OCI-LY7 (cell line): ENCODE results near the gene HOXB5. TPM values are rescaled to one million over a fixed set of nuclear protein-coding genes. Genes with fewer than 3 reads are reported as not detected.

ENCODE experiments used
- BruUV-seq: library from RNA; stranded (reverse); fragments of 400-500 nt; replicated peaks from 2 replicates; lab custom pipeline; 2021; lab: Mats Ljungman, UMichigan
- CTCF ChIA-PET: fragments of 300-600 bp; sonication (Branson Sonifier 250); formaldehyde crosslinking; loops from one replicate; lab custom pipeline; 2022; ENCODE audit warnings: antibody characterized with exemption; ENCODE audit not compliant: unreplicated experiment; lab: Charles Lee
- POLR2A ChIA-PET: fragments of 300-600 bp; sonication (Branson Sonifier 250); formaldehyde crosslinking; loops from one replicate; lab custom pipeline; 2022; ENCODE audit warnings: antibody characterized with exemption; lab: Charles Lee
- DNase-seq: peaks from one replicate; pipeline ENCODE4 v3.0.0-alpha.2; 2015; ENCODE audit warnings: low spot score
- H2AFZ ChIP-seq: fragments of 200-600 bp; sonication (generic), shearing (Covaris generic); 2 replicates; pipeline ENCODE4 v1.6.1; 2014; ENCODE audit warnings: mild to moderate bottlenecking, antibody characterized with exemption, low read length, moderate library complexity
- H3K27ac ChIP-seq: fragments of 200-600 bp; sonication (generic); 2 replicates; pipeline ENCODE4 v1.5.1; 2014; ENCODE audit warnings: mixed run types, low read depth, mild to moderate bottlenecking, moderate library complexity, low read length, inconsistent platforms; ENCODE audit not compliant: poor library complexity, severe bottlenecking
- H3K36me3 ChIP-seq: fragments of 200-600 bp; sonication (generic); 2 replicates; pipeline ENCODE4 v1.6.1; 2014; ENCODE audit warnings: mild to moderate bottlenecking, antibody characterized with exemption, low read length, moderate library complexity, mixed read lengths; ENCODE audit not compliant: insufficient read depth
- H3K4me1 ChIP-seq: fragments of 200-600 bp; sonication (generic); 2 replicates; pipeline ENCODE4 v1.5.1; 2014; ENCODE audit warnings: mild to moderate bottlenecking, low read length; ENCODE audit not compliant: insufficient read depth, poor library complexity, severe bottlenecking
- H3K4me2 ChIP-seq: fragments of 200-600 bp; sonication (generic); 2 replicates; pipeline ENCODE4 v1.6.1; 2014; ENCODE audit warnings: mild to moderate bottlenecking, low read length
- H3K4me3 ChIP-seq: fragments of 200-600 bp; sonication (generic); 2 replicates; pipeline ENCODE4 v1.5.1; 2014; ENCODE audit warnings: mild to moderate bottlenecking, low read depth, low read length; ENCODE audit not compliant: poor library complexity, severe bottlenecking
- H3K79me2 ChIP-seq: fragments of 200-600 bp; sonication (generic); 2 replicates; pipeline ENCODE4 v1.6.1; 2016; ENCODE audit warnings: low read depth, mild to moderate bottlenecking, low read length, moderate library complexity, mixed read lengths; ENCODE audit not compliant: insufficient read depth
- H3K9me2 ChIP-seq: fragments of 200-600 bp; sonication (generic); 2 replicates; pipeline ENCODE4 v1.6.1; 2016; ENCODE audit warnings: mild to moderate bottlenecking, low read length, mixed read lengths; ENCODE audit not compliant: insufficient read depth
- H3K9me3 ChIP-seq: fragments of 200-600 bp; sonication (generic); 2 replicates; pipeline ENCODE4 v1.6.1; 2014; ENCODE audit warnings: mild to moderate bottlenecking, mixed run types, low read length, mixed read lengths
- H4K20me1 ChIP-seq: fragments of 200-600 bp; sonication (generic); 2 replicates; pipeline ENCODE4 v1.6.1; 2014; ENCODE audit warnings: mild to moderate bottlenecking, antibody characterized with exemption, low read length, moderate library complexity, mixed read lengths; ENCODE audit not compliant: insufficient read depth
- CTCF ChIP-seq: fragments of 200-600 bp; sonication (generic); conservative IDR thresholded peaks from 2 replicates; pipeline ENCODE4 v1.5.1; 2014; ENCODE audit warnings: mild to moderate bottlenecking, antibody characterized with exemption, low read length, moderate library complexity, mixed read lengths
- EZH2phosphoT487 ChIP-seq: fragments of 200-600 bp; sonication (generic); IDR thresholded peaks from 2 replicates; pipeline ENCODE4 v1.6.1; 2018; ENCODE audit warnings: low read depth, borderline replicate concordance, mild to moderate bottlenecking, mixed run types, antibody characterized with exemption, low read length, moderate library complexity, mixed read lengths
- intact Hi-C: fragments of 100-400 bp; cut with micrococcal nuclease; formaldehyde crosslinking; loops from one replicate; pipeline ENCODE4 v1.10.0; 2022; ENCODE audit not compliant: unreplicated experiment
- total RNA-seq, 2 experiments: library from RNA; depleted of rRNA in 1 of 2; stranded (reverse); fragments of >200 nt in 1 of 2; shearing (Covaris generic) in 1 of 2; gene quantifications; 2 replicates each; pipeline ENCODE4 v1.2.3, GENCODE V29; 2014 to 2022

The HOXB5 gene
- total RNA-seq, 2 experiments from 2014 or later, result not detected

DNA sequence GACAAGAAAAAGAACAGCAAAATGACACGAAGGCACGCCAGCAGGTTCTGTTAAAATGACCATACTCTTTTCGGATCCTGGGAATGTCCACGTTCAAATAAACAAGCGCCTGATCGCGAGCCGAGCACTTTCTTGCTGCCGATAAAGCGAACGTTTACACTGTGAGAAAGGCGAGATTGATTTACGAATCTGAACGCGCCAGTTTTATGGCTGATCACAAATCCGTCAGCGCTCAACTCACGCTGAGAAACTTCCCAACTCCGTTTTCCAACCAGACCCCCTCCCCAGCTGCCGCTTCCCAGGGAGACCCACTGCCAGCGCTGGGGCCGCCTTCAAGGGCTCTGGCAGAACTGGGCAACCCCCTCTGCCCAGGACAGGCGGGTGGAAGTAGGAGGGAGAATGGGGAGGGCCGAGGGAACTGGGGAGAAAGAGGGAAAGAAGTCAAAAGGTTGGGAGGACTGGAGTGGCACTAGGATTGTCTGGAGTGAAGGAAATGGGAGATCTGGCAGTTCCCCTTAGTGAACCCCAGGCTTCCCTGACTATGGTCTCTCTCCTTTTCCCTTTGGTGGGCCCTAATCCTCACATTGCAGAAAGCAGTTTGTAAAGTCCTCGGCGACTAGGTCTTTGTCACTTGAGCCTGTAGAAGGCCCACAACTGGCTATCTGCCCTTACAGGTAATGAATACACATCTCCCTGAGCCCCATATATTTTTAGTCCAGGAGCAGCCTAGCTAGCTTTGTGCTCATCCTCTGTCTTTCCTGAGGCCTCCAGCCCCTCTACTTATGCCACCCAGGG lies 22.4 kb downstream of the HOXB5 start:
- no TSS peak for BruUV-seq
- Histone ChIP-seq H3K27ac (no peak overlapping the region), H2AFZ (no peak overlapping the region), H3K9me2 (no peaks in the 10 kb centered on the region), H3K4me1 (peaks cover under 1% of the 10 kb centered on the region), H3K4me3 (no peak overlapping the region), H4K20me1 (no peaks in the 10 kb centered on the region), H3K36me3 (peaks cover 5% of the 10 kb centered on the region; the same call in 1 of the 2 replicates), H3K79me2 (no peaks in the 10 kb centered on the region), H3K9me3 (no peaks in the 10 kb centered on the region), H3K4me2 (no peak overlapping the region)
- no peak for DNase-seq
- TF ChIP-seq CTCF (no peak), EZH2phosphoT487 (no peak)
- CTCF ChIA-PET, result no interaction called here
- intact Hi-C loops, result no loop called here
- POLR2A ChIA-PET, result no interaction called here

- Histone ChIP-seq H2AFZ (no peak overlapping the region), H3K4me1 (no peaks in the 10 kb centered on the region), H3K36me3 (no peaks in the 10 kb centered on the region), H3K9me2 (no peaks in the 10 kb centered on the region), H3K4me2 (no peak overlapping the region), H3K79me2 (no peaks in the 10 kb centered on the region), H3K27ac (no peak overlapping the region), H3K4me3 (no peak overlapping the region), H3K9me3 (no peaks in the 10 kb centered on the region), H4K20me1 (no peaks in the 10 kb centered on the region)
- BruUV-seq, result no TSS peak
- CTCF ChIA-PET, result no interaction called here
- TF ChIP-seq EZH2phosphoT487, result no peak
- TF ChIP-seq CTCF, result no peak
- no peak for DNase-seq
- intact Hi-C loops, result no loop called here
- POLR2A ChIA-PET, result no interaction called here
Observed at GRCh38 chr17:48570325-48571023, 23.1 kb downstream of the HOXB5 start.
